Osteocyte (in vitro differentiated cells): Measurements from ENCODE around the gene AKAP17A. TPM values are rescaled to one million over a fixed set of nuclear protein-coding genes. Genes with fewer than 3 reads are reported as not detected.

Experiments used
- DNase-seq: peaks from one replicate; pipeline ENCODE4 v3.0.0; 2021; ENCODE audit warnings: mixed read lengths; ENCODE audit not compliant: unreplicated experiment; ENCODE audit errors: extremely low spot score
- H3K27ac Mint-ChIP-seq: one replicate; pipeline ENCODE4 v1.8.0; 2021; ENCODE audit warnings: mild to moderate bottlenecking, mixed read lengths; ENCODE audit not compliant: unreplicated experiment
- H3K27me3 Mint-ChIP-seq: one replicate; pipeline ENCODE4 v1.8.0; 2021; ENCODE audit warnings: mixed read lengths; ENCODE audit not compliant: unreplicated experiment
- H3K36me3 Mint-ChIP-seq: one replicate; pipeline ENCODE4 v1.8.0; 2021; ENCODE audit warnings: mixed read lengths; ENCODE audit not compliant: unreplicated experiment
- H3K4me1 Mint-ChIP-seq: one replicate; pipeline ENCODE4 v1.8.0; 2021; ENCODE audit warnings: mixed read lengths; ENCODE audit not compliant: unreplicated experiment
- H3K4me3 Mint-ChIP-seq: one replicate; pipeline ENCODE4 v1.8.0; 2021; ENCODE audit warnings: mild to moderate bottlenecking, moderate library complexity, mixed read lengths; ENCODE audit not compliant: unreplicated experiment
- H3K9me3 Mint-ChIP-seq: one replicate; pipeline ENCODE4 v1.8.0; 2021; ENCODE audit warnings: mixed read lengths; ENCODE audit not compliant: unreplicated experiment
- CTCF ChIP-seq: fragments of 200-600 bp; sonication (generic); IDR thresholded peaks from 2 replicates; pipeline ENCODE4 v1.5.0; 2021; ENCODE audit warnings: antibody characterized with exemption, mild to moderate bottlenecking, moderate library complexity
- total RNA-seq: library from RNA; stranded (reverse); gene quantifications from 2 replicates; pipeline ENCODE4 v1.2.1, GENCODE V29; 2021

AKAP17A gene
- total RNA-seq, 1 donor from 2014 or later = 48.7 TPM

GRCh38 chrX:1601768-1602085 is 10.3 kb downstream of the AKAP17A start:
- Mint-ChIP-seq H3K27me3 (no peaks in the 10 kb centered on the region), H3K4me3 (no peak overlapping the region)
- DNase-seq = peak; percentile 38

DNA sequence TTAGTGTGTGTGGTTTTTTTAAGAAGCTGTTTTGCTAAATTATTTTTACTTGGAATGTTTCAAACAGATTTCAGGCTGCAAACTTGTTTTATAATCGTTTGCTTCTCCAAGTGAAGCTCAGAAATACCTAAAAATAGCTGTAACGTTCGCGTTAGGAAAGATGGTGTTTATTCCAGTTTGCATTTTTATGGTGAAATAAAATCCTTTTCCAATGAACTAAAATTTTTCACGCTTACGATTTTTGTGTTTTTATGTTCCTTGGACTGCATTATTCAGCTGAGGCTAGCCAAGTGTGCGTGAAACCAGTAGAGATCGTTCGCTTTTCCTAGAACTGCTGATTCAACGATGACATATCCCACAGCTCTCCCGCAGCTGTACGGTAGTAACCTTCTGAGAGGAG is 10.9 kb downstream of the AKAP17A start:
- DNase-seq = no peak
- TF ChIP-seq CTCF = no peak
- peaks cover 42% of the 10 kb centered on the region for H3K36me3 Mint-ChIP-seq
- H3K9me3 Mint-ChIP-seq = no peaks in the 10 kb centered on the region
- H3K27me3 Mint-ChIP-seq = no peaks in the 10 kb centered on the region
- H3K4me1 Mint-ChIP-seq = no peaks in the 10 kb centered on the region
- no peak overlapping the region for H3K4me3 Mint-ChIP-seq
- H3K27ac Mint-ChIP-seq = no peak overlapping the region

More at GRCh38 chrX:1601768-1602085, 10.3 kb downstream of the AKAP17A start:
- no peak for TF ChIP-seq CTCF
- H3K4me1 Mint-ChIP-seq = no peaks in the 10 kb centered on the region
- H3K9me3 Mint-ChIP-seq = no peaks in the 10 kb centered on the region
- H3K27ac Mint-ChIP-seq = no peak overlapping the region
- H3K36me3 Mint-ChIP-seq = peaks cover 46% of the 10 kb centered on the region

GRCh38 chrX:1606496-1606895 is 15.1 kb downstream of the AKAP17A start:
- no peaks in the 10 kb centered on the region for H3K9me3 Mint-ChIP-seq
- no peak overlapping the region for H3K4me3 Mint-ChIP-seq
- TF ChIP-seq CTCF = no peak
- no peaks in the 10 kb centered on the region for H3K27me3 Mint-ChIP-seq
- H3K27ac Mint-ChIP-seq = no peak overlapping the region
- peaks cover 23% of the 10 kb centered on the region for H3K36me3 Mint-ChIP-seq
- no peak for DNase-seq
- no peaks in the 10 kb centered on the region for H3K4me1 Mint-ChIP-seq

DNA sequence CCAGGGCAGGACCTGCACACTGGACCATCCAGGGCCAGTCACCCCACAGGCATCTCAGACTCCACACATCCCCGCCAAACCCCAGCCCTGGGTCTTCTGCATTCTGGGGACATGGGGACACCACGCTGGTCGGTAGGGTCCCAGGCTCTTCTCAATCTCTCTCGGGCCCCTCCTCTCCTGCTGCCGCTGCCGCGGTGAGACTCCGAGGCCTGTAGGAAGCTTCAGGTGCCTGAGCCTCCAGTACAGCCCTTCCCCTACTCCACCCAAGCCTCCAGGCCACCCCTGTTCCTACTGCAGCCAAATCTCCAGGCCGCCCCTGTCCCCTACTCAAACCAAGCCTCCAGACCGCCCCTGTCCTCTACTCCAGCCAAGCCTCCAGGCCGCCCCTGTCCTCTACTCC is 17.9 kb downstream of the AKAP17A start:
- TF ChIP-seq CTCF = no peak

GRCh38 chrX:1609762-1610161 is 18.4 kb downstream of the AKAP17A start:
- no peak for DNase-seq
- no peak overlapping the region for H3K27ac Mint-ChIP-seq
- H3K36me3 Mint-ChIP-seq = peaks cover under 1% of the 10 kb centered on the region
- no peaks in the 10 kb centered on the region for H3K27me3 Mint-ChIP-seq
- no peaks in the 10 kb centered on the region for H3K4me1 Mint-ChIP-seq
- no peak overlapping the region for H3K4me3 Mint-ChIP-seq
- no peaks in the 10 kb centered on the region for H3K9me3 Mint-ChIP-seq
- TF ChIP-seq CTCF = no peak

More for the DNA sequence above, 17.9 kb downstream of the AKAP17A start:
- Mint-ChIP-seq H3K36me3 (peaks cover 4% of the 10 kb centered on the region), H3K9me3 (no peaks in the 10 kb centered on the region), H3K27me3 (no peaks in the 10 kb centered on the region), H3K4me1 (no peaks in the 10 kb centered on the region), H3K27ac (no peak overlapping the region), H3K4me3 (no peak overlapping the region)
- no peak for DNase-seq
